Measurements from ENCODE around the gene RIMS1. TPM values are rescaled to one million over a fixed set of nuclear protein-coding genes. Genes with fewer than 3 reads are reported as not detected.

Gene RIMS1
- total RNA-seq, 1 experiment from 2014 or later: 1.1 TPM

- ChIA-PET POLR2A (interaction anchor here (0.6 kb wide), 1 partner anchor 166 kb away, joined by 12 read pairs; no protein-coding TSS in a partner anchor), CTCF (interaction anchor here (1.1 to 2.3 kb wide), 4 partner anchors 9 to 195 kb away, joined by 3 to 12 read pairs (median 7); no protein-coding TSS in a partner anchor)
- H3K27me3 Mint-ChIP-seq (ENCODE audit: low read depth): no peaks in the 10 kb centered on the region
- ATAC-seq (no peak), DNase-seq (ENCODE audit: low spot score) (no peak)
- peaks cover 30% of the 10 kb centered on the region for H3K4me1 Mint-ChIP-seq
- no peaks in the 10 kb centered on the region for H3K36me3 Mint-ChIP-seq
- no peak overlapping the region; the same call in 1 of the 2 replicates for H3K27ac Mint-ChIP-seq
- H3K4me3 Mint-ChIP-seq: no peak overlapping the region
- TF ChIP-seq EMX1 (CRISPR knock-in tag; IDR thresholded peaks at IDR 0.05) (no peak), ZBTB21 (CRISPR knock-in tag; IDR thresholded peaks at IDR 0.05; ENCODE audit: borderline replicate concordance) (no peak), ATF1 (CRISPR knock-in tag; IDR thresholded peaks at IDR 0.05) (no peak), SMAD4 (CRISPR knock-in tag; IDR thresholded peaks at IDR 0.05) (no peak), NR1H2 (CRISPR knock-in tag; IDR thresholded peaks at IDR 0.05) (no peak), FOXK1 (CRISPR knock-in tag; IDR thresholded peaks at IDR 0.05) (no peak), CTCF (IDR thresholded peaks at IDR 0.05) (no peak)
- TF ChIP-seq, protein P1, sequence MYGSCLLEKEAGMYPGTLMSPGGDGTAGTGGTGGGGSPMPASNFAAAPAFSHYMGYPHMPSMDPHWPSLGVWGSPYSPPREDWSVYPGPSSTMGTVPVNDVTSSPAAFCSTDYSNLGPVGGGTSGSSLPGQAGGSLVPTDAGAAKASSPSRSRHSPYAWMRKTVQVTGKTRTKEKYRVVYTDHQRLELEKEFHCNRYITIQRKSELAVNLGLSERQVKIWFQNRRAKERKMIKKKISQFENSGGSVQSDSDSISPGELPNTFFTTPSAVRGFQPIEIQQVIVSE (CRISPR knock-in tag; IDR thresholded peaks at IDR 0.05; ENCODE audit: borderline replicate concordance): no peak
- TF ChIP-seq, protein P2, sequence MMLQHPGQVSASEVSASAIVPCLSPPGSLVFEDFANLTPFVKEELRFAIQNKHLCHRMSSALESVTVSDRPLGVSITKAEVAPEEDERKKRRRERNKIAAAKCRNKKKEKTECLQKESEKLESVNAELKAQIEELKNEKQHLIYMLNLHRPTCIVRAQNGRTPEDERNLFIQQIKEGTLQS (CRISPR knock-in tag; conservative IDR thresholded peaks at IDR 0.05): no peak
- no peaks in the 10 kb centered on the region for H3K9me3 Mint-ChIP-seq
These were observed 535.0 kb downstream of the RIMS1 start for GRCh38 chr6:72421387-72421786.

DNA sequence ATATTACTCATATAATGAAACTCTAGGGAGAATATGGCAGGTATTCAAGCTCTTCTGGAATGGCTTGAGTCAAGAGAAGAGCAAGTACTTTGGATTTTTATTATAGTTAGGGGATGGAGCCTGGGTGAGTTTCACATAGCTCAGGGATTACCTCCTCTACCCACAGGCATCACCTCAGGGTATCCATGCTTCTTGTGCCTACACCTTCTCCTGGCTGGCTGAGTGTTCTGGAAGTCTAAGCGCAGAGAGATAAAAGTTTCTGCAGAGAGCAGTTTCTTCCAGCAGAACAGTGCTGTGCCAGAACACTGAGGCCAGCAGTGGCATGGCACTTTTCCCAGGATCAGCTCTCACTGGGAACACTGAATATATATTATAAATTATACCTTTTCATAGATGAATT is 535.8 kb downstream of the RIMS1 start:
- H3K27me3 Mint-ChIP-seq (ENCODE audit: low read depth): no peaks in the 10 kb centered on the region
- ChIA-PET POLR2A (no interaction called here), CTCF (interaction anchor here (1.4 to 2.7 kb wide), 3 partner anchors 10 to 194 kb away, joined by 3 to 12 read pairs (median 12); no protein-coding TSS in a partner anchor)
- DNase-seq (ENCODE audit: low spot score): no peak
- H3K36me3 Mint-ChIP-seq: no peaks in the 10 kb centered on the region; the same call in 1 of the 2 replicates
- no peak overlapping the region for H3K4me3 Mint-ChIP-seq
- H3K9me3 Mint-ChIP-seq: no peaks in the 10 kb centered on the region; the same call in 1 of the 2 replicates
- H3K27ac Mint-ChIP-seq: no peak overlapping the region
- ATAC-seq: no peak
- H3K4me1 Mint-ChIP-seq: peaks cover 30% of the 10 kb centered on the region
- TF ChIP-seq FOXP1 (CRISPR knock-in tag; IDR thresholded peaks at IDR 0.05; ENCODE audit: borderline replicate concordance): no peak
- TF ChIP-seq SMAD3 (CRISPR knock-in tag; IDR thresholded peaks at IDR 0.05; ENCODE audit: borderline replicate concordance): no peak
- no peak for TF ChIP-seq MLX (CRISPR knock-in tag; IDR thresholded peaks at IDR 0.05)

DNA sequence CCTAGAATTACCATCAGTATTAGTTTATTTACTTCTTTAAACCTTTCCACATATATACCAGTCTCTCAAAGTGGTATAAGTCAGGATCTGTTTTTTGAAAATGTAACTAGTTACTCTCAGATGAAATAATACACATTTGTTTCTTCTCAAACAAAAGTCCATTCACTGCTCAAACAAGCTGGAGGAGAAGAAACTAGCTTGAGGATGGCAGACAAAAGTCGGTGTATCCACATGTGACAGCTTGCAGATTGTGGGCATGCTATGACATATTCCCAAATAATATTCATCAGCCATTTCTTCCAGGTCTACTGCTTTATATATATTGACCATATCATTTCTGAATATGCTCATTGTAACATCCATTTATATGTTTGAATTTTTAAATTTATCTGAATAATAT is 538.1 kb downstream of the RIMS1 start:
- ATAC-seq: no peak
- ChIA-PET CTCF (interaction anchor here (1.0 to 2.7 kb wide), 4 partner anchors 12 to 192 kb away, joined by 3 to 12 read pairs (median 4); no protein-coding TSS in a partner anchor), POLR2A (no interaction called here)
- Mint-ChIP-seq H3K36me3 (no peaks in the 10 kb centered on the region; the same call in 1 of the 2 replicates), H3K4me1 (peaks cover 25% of the 10 kb centered on the region), H3K27ac (no peak overlapping the region), H3K27me3 (ENCODE audit: low read depth) (no peaks in the 10 kb centered on the region), H3K9me3 (peaks cover 5% of the 10 kb centered on the region), H3K4me3 (no peak overlapping the region)
- no peak for DNase-seq (ENCODE audit: low spot score)
- TF ChIP-seq ERG (CRISPR knock-in tag; IDR thresholded peaks at IDR 0.05): no peak
- TF ChIP-seq NR3C1 (CRISPR knock-in tag; conservative IDR thresholded peaks at IDR 0.05; ENCODE audit: low read depth): no peak
- no peak for TF ChIP-seq E2F5 (CRISPR knock-in tag; IDR thresholded peaks at IDR 0.05)
- TF ChIP-seq ZMAT4 (CRISPR knock-in tag; IDR thresholded peaks at IDR 0.05): no peak
- TF ChIP-seq ZNF263 (CRISPR knock-in tag; IDR thresholded peaks at IDR 0.05; ENCODE audit: low read depth): no peak
- no peak for TF ChIP-seq JUN (CRISPR knock-in tag; IDR thresholded peaks at IDR 0.05)
- no peak for TF ChIP-seq CBFB (CRISPR knock-in tag; IDR thresholded peaks at IDR 0.05; ENCODE audit: low read depth)
- no peak for TF ChIP-seq SP1 (CRISPR knock-in tag; conservative IDR thresholded peaks at IDR 0.05)
- TF ChIP-seq CREM (CRISPR knock-in tag; IDR thresholded peaks at IDR 0.05): no peak
- TF ChIP-seq FOXP1 (CRISPR knock-in tag; IDR thresholded peaks at IDR 0.05; ENCODE audit: borderline replicate concordance): no peak
- no peak for TF ChIP-seq PRDM15 (CRISPR knock-in tag; IDR thresholded peaks at IDR 0.05)
- no peak for TF ChIP-seq ESRRA (CRISPR knock-in tag; IDR thresholded peaks at IDR 0.05; ENCODE audit: borderline replicate concordance)

All from WTC11 (cell line).